AG10803 (cell line): ENCODE results near the gene MTA2.

Experiments used
- DNase-seq: peaks from one replicate; pipeline ENCODE4 v3.0.0; 2010; ENCODE audit warnings: low read depth
- H3K4me3 ChIP-seq: 2 replicates; pipeline ENCODE4 v1.5.1; 2011; ENCODE audit warnings: mild to moderate bottlenecking, low read length, control low read depth
- TF ChIP-seq, protein P1 (sequence below): conservative IDR thresholded peaks from 2 replicates; pipeline ENCODE4 v1.5.1; 2011; ENCODE audit warnings: mild to moderate bottlenecking, low read length, control low read depth, inconsistent platforms

Gene MTA2

DNA sequence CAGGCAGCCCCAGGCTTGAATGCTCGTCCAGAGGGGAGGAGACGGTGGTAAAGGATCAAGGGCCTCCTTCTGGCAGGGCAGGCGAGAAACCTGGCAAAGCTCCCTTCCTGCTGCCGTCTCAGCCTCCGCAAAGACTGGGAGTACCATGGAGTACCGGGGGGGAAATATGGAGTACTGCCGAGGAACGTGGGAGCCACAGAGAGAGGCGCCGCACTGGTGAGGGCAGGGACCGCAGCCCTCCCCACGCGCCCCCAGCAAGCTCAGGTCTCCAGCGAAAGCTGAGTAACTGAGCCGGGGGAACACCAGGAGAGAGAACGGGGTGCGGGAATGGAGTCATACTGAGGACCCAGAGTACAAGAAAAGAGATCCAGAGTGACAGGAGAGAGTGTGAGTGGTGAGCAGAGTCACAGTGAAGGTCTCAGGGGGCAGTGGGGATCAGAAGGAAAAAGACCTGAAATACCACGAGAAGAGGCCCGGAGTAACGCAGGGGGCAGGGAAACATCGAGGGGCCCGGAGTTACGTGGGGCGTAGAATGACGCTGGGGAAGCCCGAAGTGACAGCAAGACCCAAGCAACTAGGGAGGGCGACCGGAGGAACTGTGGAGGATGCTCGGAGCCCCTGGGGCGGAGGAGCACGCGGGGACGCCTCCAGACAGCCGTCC, 10.2 kb upstream of the MTA2 start:
- DNase-seq = peak; percentile 70
- H3K4me3 ChIP-seq = peak overlapping the region; percentile 86
- TF ChIP-seq, protein P1, sequence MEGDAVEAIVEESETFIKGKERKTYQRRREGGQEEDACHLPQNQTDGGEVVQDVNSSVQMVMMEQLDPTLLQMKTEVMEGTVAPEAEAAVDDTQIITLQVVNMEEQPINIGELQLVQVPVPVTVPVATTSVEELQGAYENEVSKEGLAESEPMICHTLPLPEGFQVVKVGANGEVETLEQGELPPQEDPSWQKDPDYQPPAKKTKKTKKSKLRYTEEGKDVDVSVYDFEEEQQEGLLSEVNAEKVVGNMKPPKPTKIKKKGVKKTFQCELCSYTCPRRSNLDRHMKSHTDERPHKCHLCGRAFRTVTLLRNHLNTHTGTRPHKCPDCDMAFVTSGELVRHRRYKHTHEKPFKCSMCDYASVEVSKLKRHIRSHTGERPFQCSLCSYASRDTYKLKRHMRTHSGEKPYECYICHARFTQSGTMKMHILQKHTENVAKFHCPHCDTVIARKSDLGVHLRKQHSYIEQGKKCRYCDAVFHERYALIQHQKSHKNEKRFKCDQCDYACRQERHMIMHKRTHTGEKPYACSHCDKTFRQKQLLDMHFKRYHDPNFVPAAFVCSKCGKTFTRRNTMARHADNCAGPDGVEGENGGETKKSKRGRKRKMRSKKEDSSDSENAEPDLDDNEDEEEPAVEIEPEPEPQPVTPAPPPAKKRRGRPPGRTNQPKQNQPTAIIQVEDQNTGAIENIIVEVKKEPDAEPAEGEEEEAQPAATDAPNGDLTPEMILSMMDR = no peak

DNA sequence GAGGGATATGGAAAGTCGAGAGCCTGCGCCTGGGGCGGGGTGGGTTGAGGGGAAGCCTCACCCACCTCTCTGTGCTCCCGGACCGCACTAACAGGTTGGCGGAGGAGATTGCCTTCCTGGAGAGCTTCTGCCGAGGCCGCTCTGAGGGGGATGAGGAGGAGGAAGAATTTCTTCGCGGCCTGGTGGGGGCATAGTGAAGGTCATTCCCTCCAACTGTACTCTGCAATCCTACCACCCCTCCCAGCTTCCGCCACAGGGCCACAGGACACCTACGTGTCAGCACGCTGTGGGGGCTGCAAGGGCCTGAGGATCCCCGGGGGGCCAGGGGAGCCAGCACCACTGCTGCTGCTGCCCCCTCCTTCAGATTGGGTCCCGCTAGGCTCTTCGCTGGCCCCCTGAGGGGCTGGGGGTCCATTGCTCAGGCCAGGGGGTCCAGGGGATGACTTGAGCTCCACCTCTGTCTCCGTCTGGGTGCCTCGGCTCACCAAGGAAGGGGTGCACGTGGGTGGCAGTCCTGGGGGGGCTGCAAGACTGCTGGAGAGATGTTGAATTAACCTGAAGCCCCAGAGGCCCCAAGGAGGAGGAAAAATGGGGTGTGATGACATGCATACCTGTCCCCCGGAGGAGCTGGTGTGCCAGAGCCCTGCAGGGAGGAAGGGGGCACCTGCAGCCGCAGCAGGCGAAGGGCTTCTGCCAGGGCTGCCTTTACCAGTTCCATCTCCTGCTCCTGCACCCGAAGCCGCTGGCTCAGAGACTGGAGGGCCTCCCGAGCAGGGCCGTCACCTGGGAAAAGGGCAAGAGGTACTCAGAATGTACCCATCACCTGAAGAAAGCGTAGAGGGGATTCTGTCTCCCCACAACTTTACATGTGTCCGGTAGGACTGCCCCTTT, 9.4 kb upstream of the MTA2 start:
- TF ChIP-seq, protein P1 = no peak
- H3K4me3 ChIP-seq = peak overlapping the region; percentile 86
- no peak for DNase-seq

DNA sequence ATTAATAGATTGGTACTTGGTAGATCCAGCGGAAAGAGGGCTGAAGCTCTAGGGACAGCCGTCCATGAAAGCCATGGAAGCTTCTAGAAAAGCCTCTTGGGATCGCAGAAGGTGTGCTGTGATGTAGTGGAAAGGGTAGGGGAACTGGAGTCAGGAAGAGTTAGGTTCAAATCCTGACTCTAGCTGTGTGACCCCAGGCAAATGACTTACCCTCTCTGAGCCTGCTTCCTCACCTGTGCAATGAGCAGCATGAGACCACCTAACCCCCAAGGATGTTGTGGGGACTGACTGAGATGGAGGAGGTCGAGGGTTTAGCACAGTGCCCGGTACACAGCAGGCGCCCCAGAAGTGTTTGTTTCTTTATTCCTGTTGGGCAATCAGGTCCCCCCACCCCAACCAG, 8.7 kb upstream of the MTA2 start:
- H3K4me3 ChIP-seq = no peak overlapping the region
- TF ChIP-seq, protein P1 = no peak
- DNase-seq = no peak

DNA sequence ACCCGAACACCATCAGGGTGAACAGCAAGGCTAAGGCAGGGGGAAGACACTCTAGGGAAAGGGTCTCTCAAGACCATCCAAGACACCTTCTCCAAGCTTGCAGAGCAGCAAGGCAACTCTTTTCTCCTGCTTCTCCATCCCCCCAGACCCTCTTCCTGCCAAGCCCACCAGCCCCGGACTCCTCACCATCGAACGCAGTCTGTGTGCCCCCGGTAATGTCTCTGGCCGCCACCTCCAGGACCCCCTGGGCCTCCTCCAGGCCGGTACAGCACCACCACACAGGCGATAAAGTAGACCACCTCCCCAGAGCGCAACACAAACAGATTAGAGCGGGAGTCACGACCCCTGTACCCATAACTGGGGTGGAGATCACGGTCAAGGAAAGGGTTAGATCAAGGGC, 7.1 kb upstream of the MTA2 start:
- no peak overlapping the region for H3K4me3 ChIP-seq
- no peak for DNase-seq
- TF ChIP-seq, protein P1 = no peak

DNA sequence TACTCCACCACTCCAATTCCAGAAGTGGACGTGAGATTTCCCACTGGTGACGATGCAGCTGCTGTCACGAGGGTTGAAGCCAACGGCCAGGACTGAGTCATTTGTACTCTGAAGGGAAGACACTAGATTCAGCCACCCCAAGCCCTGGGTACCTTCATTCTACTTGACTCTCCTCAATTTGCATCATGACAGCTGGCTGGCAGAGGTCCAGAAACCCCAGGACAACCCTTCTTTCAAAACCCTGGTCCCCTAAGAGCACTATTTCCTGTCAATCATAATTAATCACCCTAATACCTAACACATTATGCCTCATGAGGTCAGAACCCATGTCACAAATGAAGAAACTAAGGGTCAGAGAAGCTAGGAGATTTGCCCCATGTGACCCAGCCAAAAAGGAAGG, 6.0 kb upstream of the MTA2 start:
- DNase-seq = no peak
- TF ChIP-seq, protein P1 = no peak
- no peak overlapping the region for H3K4me3 ChIP-seq

DNA sequence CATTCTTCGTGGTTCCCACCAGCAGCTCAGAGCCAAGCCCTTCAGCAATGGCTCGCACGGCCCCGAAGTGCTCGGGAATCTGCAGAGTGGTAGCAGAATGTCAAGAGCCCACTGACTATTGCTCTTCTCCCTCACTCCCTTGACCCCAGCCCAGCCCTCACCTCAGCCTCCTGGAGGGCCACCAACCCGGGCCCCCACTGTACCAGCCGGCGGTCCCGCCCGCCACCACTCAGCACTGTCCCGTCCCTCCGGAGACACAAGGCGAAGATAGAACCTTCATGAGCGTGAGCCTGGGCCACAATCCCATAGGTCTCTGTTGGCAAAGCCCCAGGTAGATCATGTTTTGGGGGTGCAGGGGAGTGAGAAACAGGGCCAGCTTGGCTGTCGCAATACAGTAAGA, 4.2 kb upstream of the MTA2 start:
- DNase-seq = no peak
- no peak overlapping the region for H3K4me3 ChIP-seq
- TF ChIP-seq, protein P1 = no peak

DNA sequence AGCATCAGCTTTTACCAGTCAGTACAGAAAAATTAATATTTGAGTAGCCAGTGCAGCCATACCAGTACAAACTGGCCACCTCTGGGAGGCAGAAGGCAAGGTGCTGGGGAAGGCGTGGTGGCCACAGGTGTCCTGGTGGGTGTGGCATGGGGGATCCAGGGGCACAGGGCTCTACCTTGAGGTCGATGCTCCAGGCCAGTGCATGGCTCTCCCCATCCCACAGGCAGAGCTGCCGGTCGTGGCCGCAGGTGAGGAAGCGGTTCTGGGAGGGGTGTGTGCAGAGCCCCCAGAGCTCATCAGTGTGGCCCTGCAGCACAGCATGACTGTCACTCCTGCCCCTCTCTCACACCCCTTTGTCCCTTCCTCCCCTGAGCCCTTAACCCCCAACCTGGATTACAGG, 3.8 kb upstream of the MTA2 start:
- H3K4me3 ChIP-seq = no peak overlapping the region
- no peak for DNase-seq
- TF ChIP-seq, protein P1 = no peak
